ENCODE data around the gene HSD17B14. TPM values are rescaled to one million over a fixed set of nuclear protein-coding genes. Genes with fewer than 3 reads are reported as not detected.

The HSD17B14 gene
- 7.7 and 11.1 TPM in 2 replicates for total RNA-seq
- polyA plus RNA-seq = 2.7 and 4.5 TPM in 2 replicates
- 3.8 and 7.8 TPM in 2 replicates for polyA plus RNA-seq (2012)
- polyA minus RNA-seq (ENCODE audit: low replicate concordance) = 2.1 and 2.2 TPM in 2 replicates

- H3K27ac ChIP-seq (ENCODE audit: insufficient read depth, low read length) = peak within 1 kb of the TSS; percentile 36
- H3K4me3 ChIP-seq (replicated peaks in 1 of 4; ENCODE audit: control extremely low read depth in 1 of 4, insufficient read depth in 1 of 4, low read depth in 3 of 4, low read length in 4 of 4) = peak within 1 kb of the TSS; percentile 22 to 64 (median 48)
- peak within 1 kb of the TSS; percentile 46 for H3K9ac ChIP-seq (ENCODE audit: insufficient read depth, low read length)
- H3K4me1 ChIP-seq (ENCODE audit: control insufficient read depth, extremely low read depth, insufficient read depth, low read length) = peaks cover 13% of the 10 kb centered on the region
- DNase-seq (ENCODE audit: low read depth in 2 of 2) = peak; percentile 38 to 69
- H3K4me2 ChIP-seq (ENCODE audit: extremely low read depth, insufficient read depth, low read length) = peak within 1 kb of the TSS; percentile 34
- H3K79me2 ChIP-seq (ENCODE audit: control insufficient read depth, insufficient read depth, low read length) = no peaks in the 10 kb centered on the region
- no peaks in the 10 kb centered on the region for H4K20me1 ChIP-seq (ENCODE audit: control insufficient read depth, extremely low read depth, insufficient read depth, low read length)
- no peak for TF ChIP-seq EZH2 (IDR thresholded peaks at IDR 0.05; ENCODE audit: low read length, missing control alignments)
- TF ChIP-seq, protein P1, sequence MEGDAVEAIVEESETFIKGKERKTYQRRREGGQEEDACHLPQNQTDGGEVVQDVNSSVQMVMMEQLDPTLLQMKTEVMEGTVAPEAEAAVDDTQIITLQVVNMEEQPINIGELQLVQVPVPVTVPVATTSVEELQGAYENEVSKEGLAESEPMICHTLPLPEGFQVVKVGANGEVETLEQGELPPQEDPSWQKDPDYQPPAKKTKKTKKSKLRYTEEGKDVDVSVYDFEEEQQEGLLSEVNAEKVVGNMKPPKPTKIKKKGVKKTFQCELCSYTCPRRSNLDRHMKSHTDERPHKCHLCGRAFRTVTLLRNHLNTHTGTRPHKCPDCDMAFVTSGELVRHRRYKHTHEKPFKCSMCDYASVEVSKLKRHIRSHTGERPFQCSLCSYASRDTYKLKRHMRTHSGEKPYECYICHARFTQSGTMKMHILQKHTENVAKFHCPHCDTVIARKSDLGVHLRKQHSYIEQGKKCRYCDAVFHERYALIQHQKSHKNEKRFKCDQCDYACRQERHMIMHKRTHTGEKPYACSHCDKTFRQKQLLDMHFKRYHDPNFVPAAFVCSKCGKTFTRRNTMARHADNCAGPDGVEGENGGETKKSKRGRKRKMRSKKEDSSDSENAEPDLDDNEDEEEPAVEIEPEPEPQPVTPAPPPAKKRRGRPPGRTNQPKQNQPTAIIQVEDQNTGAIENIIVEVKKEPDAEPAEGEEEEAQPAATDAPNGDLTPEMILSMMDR (conservative IDR thresholded peaks at IDR 0.05 in 1 of 2, IDR thresholded peaks at IDR 0.05 in 1 of 2; ENCODE audit: low read depth in 1 of 2, low read length in 2 of 2) = no peak
- no peaks in the 10 kb centered on the region for H3K27me3 ChIP-seq (ENCODE audit: control insufficient read depth, insufficient read depth, low read length)
- H3K36me3 ChIP-seq (ENCODE audit: control insufficient read depth, insufficient read depth, low read length) = peaks cover 6% of the 10 kb centered on the region
- peak within 1 kb of the TSS; percentile 54 for H2AFZ ChIP-seq (ENCODE audit: low read length)
- no peaks in the 10 kb centered on the region for H3K9me3 ChIP-seq (ENCODE audit: control insufficient read depth, insufficient read depth, low read depth, low read length)
Observed at GRCh38 chr19:48836089-48837017, at the start of gene HSD17B14. HSD17B14 (minus strand) TSS chr19:48836491; CDS start chr19:48836411, 80 bp downstream.

DNA sequence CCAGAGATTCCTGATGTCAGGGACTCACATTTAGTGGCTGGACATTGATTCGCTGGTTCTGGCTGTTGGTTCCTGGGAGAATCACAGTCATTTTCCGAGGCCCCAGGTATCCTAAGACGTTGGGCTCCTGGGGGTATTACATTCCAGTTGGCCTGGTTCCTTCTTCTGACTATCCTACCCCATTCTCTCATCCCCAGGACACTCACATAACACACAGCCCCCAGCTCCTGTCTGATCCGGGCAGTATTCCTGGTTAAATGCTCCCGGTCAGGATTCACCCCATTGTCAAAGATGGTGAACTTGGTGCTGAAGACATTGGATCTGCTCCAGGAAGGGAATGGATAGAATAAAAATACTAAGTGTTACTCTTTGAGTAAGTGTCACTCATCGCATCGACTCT lies 47.4 kb upstream of the HSD17B14 start:
- Histone ChIP-seq H3K79me2 (ENCODE audit: control insufficient read depth, insufficient read depth, low read length) (no peaks in the 10 kb centered on the region), H3K4me2 (ENCODE audit: extremely low read depth, insufficient read depth, low read length) (no peak overlapping the region), H3K36me3 (ENCODE audit: control insufficient read depth, insufficient read depth, low read length) (no peaks in the 10 kb centered on the region), H3K27me3 (ENCODE audit: control insufficient read depth, insufficient read depth, low read length) (no peaks in the 10 kb centered on the region), H4K20me1 (ENCODE audit: control insufficient read depth, extremely low read depth, insufficient read depth, low read length) (no peaks in the 10 kb centered on the region), H3K9me3 (ENCODE audit: control insufficient read depth, insufficient read depth, low read depth, low read length) (no peaks in the 10 kb centered on the region), H3K4me3 (replicated peaks in 1 of 4; ENCODE audit: control extremely low read depth in 1 of 4, insufficient read depth in 1 of 4, low read depth in 3 of 4, low read length in 4 of 4) (no peak overlapping the region), H2AFZ (ENCODE audit: low read length) (no peak overlapping the region), H3K9ac (ENCODE audit: insufficient read depth, low read length) (no peak overlapping the region), H3K4me1 (ENCODE audit: control insufficient read depth, extremely low read depth, insufficient read depth, low read length) (no peaks in the 10 kb centered on the region), H3K27ac (ENCODE audit: insufficient read depth, low read length) (no peak overlapping the region)
- DNase-seq (ENCODE audit: low read depth in 2 of 2) = no peak
- TF ChIP-seq, protein P1 (conservative IDR thresholded peaks at IDR 0.05 in 1 of 2, IDR thresholded peaks at IDR 0.05 in 1 of 2; ENCODE audit: low read depth in 1 of 2, low read length in 2 of 2) = no peak
- TF ChIP-seq EZH2 (IDR thresholded peaks at IDR 0.05; ENCODE audit: low read length, missing control alignments) = no peak
